ENCODE data around the gene SCRN1.
A peak's percentile ranks its signal among the peaks of the same experiment; 100 is the strongest.

The SCRN1 gene

DNA sequence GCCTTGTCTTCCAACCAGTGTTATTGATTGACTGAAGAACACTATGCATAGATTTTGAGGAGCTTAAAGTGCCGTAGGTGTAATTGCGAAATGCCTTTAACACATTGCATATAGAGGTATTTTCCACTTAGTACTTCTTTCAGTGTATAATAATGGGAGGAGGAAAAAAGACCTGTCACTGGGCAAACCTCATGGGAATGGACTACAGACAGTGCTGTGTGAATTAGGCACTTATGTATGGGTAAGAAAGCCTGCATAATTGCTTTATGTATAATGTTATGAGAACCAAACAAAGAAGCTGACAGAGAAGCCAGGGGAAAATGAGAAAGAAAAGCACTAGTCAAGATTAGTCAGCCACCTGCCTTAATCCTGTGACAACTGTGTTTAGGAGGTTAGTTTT, 12.4 kb upstream of the SCRN1 start:
- DNase-seq = no peak

DNA sequence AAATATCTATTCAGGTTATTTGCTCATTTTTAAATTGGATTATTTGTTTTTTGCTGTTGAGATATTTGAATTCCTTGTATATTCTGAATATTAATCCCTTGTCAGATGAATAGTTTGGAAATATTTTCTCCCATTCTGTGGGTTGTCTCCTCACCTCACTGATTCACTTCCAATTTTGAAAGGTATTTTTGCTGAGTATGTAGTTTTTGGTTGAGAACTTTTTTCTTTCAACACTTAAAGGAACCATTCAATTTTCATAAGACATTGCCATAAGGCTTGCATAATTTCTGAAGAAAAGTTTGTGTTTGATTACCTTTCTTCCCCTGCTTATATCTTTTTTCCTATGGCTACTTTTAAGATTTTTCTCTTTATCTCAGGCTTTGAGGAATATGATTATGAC, 8.9 kb upstream of the SCRN1 start:
- DNase-seq = no peak

DNA sequence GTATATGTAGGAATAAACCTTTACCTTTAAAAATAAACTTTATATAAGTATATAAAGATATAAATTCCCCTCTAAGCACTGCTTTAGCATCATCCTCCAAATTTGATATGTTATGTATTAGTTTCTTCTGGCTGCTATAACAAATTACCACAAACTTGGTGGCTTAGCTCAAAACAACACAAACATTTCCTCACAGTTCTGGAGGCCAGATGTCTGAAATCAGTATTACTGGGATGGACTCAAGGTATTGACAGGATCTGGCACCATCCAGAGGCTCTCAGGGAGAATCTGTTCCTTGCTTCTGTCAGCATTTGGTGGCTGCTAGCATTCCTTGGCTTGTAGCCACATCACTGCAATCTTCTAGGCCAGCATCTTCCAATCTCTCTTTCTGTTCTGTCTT, 6.7 kb upstream of the SCRN1 start:
- no peak for DNase-seq

DNA sequence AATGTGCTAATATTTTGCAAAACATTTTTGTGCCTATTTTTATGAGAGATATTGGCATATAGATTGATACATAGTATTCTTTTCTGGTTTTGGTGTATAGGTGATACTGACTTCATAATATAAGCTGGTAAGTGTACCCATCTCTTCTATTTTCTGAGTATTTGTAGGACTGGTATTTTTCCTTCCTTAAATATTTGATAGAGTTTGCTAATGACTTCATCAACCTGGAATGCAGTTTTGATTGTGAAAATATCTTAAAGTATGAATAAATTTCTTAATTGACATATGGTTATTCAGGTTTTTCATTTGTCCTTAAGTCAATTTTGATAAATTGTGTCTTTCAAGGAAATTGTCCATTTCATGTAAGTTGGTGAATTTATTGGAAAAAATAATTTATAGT, 6.1 kb upstream of the SCRN1 start:
- DNase-seq = no peak

DNA sequence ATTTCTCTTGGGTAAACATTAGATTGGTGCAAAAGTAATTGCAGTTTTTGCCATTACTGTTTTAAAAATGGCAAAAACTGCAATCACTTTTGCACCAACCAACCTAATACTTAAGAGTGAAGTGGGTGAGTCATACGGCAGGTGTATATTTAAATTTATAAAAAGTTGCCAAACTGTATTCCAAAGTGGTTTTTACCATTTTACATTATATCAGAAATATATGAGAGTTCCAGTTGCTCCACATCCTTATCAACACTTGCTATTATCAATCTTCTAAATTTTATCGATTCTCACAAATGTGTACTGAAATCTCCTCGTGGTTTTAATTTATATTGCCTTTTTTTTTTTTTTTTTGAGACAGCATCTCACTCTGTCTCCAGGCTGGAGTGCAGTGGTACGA, 3.5 kb upstream of the SCRN1 start:
- no peak for DNase-seq

DNA sequence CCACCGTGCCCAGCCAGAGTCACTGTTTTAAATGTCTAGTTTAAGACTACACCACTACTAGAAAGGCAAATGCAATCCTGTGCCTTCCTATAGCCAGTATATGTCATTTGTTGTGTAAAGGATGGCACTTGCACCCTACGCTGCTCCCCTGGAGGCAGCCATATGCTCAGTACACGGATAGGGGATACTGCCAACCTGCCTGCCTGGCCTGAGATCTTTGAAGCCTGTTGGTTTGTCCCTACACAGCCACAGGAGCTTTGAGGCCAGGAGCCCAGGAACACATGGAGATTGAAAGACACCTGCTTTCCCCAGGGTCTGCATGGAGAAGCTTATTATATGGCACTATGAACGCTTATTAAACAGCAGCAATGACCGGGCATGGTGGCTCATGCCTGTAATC, 2.3 kb upstream of the SCRN1 start:
- DNase-seq = no peak

DNA sequence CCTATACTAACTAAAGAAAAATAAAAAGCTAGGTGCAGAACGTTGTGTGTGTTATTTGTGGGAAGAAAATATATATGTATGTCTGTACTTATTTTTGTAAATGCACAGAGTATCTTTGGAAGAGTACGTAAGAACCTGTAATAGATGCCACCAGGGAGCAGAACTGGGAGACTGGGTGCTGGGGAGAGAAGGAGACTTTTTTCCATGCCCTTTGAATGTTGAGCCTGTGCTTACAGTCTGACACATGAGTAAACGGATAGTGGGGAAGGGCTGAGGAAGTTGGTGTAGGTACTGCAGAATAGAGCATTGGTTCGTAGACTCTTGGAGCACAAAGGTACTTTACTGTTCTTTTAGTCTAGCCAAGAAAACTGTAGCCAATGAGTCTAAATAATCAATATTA, 1.3 kb upstream of the SCRN1 start:
- no peak for DNase-seq

DNA sequence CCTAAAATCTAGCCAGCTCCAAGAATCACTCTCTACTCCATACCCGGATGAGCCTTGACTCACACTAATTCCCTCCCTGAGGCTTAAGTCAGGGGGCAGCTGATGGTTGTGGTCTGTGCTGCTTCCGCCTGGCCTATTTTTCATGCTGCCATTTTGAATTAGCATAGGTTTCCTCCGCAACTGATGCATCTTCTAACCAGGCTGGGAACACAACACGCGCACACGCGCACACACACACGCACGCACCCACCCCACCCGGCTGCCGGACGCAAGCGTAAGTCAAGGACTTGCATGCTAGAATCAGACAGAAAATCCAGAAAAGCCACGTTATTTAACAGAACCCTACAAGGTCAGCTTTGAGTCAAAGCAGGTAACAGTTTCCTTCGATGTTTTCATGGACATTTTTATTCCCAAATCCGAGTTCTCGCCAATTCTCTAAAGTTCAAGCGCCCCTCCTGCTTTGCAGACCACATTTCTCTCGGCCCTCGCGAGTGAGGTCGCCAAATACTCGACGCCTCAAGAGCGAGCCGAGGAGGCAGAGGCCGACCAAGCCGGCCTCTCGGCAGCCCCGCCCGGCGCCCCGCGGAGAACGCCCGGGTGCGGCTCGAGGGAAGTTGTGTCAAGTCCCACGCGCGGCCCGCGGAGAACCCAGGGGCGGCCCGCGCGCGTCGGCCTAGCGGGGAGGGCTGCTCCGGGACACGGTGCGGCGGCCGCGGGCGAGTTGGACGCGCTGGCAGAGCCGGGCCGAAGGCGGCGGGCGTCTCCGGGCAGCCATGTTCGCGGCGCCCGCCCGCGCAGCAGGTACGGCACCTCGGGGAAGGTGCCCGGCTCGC, 961 bp downstream of the SCRN1 start:
- no peak for DNase-seq

DNA sequence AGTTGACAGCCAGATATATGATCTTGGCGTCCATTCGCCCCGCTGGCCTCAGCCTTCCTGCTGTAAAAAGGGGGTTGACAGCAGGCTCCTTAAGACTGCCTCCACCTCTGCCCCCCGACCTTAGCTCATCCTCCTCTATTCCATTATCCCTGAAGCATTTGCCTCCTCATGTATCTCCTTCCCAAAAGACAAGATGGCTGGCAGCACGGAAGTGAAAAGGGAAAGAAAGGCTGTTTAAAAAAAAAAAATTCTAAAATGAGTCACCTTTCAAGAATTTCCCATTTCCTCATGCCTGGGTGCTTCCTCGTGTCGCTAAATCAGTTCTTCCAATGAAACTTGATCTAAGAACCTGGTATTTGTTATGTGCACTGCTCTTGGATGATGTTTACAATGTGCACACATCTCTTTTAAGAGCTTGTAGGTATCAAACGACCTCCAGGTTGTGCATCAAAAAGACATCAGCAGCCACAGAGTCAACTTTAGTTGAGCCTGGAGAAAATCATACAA, 1.7 kb downstream of the SCRN1 start:
- peak; percentile 72 for DNase-seq

DNA sequence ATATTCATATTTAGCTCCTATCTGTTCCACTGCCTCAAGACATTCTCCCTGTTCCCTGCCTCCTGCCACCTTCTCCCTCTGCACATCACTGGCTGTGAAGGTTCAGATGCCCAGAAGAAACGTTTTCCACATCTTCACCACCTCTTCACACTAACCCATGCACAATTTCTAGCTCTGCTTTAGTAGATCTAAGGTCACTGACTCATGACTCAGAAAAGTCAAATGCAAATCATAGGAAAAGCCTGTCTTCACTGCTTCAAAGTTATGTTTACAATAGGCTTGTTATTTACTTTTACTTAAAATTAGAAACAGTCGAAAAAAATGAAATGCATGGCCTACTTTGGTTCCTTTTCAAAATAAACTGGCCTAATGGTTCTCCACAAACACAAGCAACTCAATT, 2.5 kb downstream of the SCRN1 start:
- no peak for DNase-seq

DNA sequence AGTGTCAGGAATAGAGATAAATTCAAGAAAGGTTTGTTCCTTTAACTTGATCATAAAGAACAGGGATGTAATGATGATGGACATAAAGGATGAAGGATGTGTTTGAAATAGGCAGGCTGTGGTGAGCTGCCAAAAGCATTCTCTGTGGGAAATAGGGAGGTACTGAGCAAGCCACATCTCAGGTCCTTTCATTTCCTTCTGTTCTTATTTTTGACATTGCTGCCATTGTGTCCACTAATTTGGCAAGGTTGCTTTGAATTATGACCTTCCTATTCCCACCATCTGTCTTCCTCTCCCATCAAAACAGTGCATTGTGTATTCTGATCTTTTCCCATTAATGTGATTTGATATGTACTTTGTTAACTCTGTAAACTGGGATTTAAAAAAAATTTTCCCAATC, 9.4 kb downstream of the SCRN1 start:
- DNase-seq = no peak

DNA sequence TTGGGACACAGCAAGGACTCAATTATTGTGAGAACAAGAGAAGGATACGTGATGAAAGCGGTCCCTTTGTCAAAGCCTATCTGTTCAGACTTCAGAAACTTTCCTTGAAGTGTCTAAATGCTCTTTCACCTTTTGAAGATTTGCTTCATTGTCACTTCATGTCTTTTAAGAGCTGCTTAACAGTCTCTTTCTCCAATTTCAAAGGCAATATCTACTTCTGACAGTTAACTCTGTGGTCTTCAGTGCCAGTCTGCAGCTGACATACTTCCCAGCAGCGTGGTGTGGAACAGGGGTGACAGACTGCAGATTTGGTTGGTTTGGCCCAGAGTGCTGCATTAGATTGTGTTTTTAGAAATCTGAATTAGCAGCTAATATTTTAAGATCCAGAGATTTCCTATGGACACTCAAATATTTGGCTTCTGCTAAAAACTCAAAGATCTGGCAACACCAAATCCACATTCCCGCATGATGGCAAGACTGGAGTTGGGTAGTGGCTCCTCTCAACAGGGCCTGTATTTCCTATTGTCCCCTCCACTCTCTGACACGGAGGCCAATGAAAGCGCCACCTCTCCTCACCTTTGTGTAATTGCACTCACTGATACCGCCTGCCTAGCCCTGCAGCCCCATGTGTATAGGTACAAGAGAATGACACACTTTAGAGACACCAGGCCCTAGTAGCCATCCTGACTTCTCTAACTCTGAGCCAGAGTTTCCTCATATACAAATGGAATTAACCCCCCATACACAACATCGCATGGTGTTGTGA, 11.5 kb downstream of the SCRN1 start:
- DNase-seq = no peak

DNA sequence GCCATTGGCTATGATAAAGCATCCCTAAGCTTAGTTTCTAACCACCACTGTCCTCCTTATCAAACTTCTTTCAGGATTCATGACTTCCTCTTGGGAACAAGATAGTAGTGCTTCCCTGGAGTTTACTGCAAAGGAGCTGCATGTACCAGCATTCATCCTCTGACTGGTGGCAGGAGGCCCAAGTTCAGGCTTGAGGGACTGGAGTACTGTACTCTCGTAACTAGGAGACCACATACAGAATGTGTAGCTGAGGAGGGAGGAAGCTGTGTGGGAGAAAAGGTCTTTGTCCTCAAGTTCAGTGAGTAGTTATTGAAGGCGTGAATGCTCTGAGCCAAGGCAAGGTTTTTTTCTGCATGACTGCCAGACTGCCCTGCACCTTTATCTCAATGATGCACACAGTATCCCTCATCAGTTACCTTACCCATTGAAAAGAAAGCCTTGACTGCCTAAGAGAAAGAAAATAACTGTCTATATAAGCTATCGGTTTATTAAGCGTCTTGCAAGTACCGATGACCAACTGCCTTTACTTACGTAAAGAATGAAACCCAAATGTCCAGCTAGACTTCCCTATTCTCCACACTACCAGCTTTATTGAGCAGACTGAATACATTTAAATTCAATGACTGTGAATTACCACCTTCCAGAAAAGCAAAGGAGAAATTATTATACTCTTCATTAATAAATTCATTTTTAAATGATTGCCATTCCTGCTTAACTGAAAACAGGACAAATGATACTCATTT, 12.8 kb downstream of the SCRN1 start:
- DNase-seq = peak; percentile 3

DNA sequence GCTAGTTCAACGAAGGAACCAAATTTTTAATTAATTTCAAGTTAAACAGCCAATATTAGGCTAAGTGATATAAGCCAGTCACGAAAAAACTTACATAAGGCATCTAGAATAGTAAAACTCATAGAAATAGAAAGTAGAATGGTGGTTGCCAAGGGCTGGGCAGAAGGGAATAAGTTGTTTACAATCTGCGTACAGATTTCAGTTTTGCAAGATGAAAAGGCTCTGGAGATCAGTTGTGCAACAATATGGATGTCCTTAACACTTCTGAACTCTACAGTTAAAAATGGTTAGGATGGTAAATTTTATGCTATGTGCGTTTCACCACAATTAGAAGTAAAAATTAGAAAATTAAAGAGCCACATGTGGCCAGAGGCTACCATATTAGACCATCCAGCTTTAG, 13.3 kb downstream of the SCRN1 start:
- peak; percentile 14 for DNase-seq

DNA sequence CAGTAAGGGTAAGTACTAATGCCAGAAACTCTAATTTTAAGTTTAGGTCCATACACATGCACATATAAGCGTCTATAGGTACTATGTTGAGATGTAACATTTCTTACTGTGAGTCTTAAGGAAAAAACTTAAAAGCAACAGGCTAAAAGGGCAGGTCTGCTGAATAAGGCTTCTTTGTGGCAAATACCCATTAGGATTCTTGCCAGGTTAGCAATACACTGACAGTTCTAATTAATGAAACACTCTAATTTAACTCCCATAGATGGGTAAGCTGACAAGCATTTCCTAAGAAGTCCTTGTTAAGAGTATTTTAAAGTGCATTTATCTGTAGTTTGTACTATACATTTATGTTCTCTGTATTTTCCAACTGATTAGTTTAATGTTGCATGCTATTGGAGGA, 14.0 kb downstream of the SCRN1 start:
- DNase-seq = no peak

DNA sequence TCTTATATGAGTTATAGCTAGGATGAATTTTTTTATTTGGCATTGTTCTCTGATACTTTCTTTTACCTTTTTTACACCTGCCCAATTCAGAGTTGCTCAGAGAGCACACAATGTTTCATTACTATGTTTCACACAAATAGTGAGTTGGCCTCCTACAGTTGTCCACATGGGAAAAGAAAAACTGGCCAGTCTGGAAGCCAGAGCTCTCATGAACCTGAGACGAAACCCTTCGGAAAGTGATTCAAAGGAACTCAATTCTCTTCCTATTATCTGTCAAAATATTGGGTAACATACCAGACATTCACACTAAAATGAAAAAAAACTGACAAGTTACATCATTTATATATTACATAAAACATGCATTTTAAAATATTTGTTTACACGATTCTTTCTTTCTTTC, 15.3 kb downstream of the SCRN1 start:
- DNase-seq = no peak

DNA sequence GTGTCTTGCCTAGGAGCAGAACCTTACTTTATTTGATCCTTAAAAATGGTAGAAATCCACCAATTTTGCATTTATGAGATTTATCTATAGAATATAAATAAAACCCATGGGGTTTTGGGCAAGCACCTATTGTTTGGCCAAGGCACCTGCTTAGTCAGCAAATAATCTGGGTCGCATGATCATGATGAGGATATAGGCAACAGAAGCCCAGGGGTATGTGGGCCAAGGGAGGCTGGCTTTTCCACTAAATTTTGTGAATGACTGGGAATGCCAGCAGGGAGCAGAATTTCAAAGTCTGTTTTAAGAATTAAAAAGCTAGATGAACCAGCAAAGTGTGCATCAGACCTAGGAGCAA, 17.3 kb downstream of the SCRN1 start:
- no peak for DNase-seq

DNA sequence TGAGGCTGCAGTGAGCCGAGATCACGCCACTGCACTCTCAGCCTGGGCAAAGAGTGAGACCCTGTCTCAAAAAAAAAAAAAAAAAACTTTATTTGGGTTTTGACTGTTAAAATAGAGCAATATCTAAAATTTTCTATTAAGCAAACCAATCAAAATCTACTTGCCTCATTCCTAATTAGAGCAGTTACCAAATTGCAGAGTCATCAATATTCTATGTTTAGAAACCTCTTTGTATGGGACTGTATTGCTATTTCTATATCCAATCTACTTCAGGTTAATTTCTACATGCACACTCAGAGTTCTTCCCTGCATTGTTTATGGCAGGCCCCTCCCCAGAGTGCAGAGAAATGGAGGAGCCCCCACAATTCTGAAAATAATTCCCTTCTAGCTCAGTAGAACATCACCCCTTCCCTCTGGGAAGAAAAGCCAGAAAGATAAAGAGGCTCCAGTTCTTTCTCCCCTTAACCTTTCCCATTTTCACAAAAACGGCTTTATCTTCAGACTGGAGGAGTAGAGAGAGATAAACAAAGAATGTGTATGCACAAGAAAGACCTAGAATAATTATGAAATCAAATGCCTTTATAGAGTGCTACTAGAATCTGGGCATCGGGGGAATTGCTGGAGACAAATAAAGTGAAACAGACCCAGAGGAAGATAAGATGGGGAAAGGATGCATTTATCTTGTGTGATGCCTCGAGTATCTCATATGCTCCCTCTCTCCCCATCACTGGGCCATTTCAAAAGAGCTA, 17.9 kb downstream of the SCRN1 start:
- no peak for DNase-seq

DNA sequence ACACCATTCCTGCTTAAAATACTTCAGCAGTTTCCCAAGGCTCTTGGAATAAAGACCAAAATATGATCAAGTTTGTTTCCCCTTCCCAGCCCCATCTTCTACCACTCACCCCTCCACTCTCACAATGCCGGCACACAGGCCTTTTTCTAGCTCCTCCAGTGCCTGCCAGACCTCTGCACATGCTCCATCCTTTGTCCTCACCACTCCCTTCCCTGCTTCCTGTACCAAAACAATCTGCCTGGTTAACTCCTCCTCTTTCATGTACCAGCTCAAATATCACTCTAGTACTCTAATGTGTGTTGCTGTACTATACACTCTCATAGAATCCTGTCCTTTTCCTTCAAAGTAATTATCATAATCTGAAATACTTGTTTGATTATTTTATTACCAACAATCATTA, 19.4 kb downstream of the SCRN1 start:
- no peak for DNase-seq

DNA sequence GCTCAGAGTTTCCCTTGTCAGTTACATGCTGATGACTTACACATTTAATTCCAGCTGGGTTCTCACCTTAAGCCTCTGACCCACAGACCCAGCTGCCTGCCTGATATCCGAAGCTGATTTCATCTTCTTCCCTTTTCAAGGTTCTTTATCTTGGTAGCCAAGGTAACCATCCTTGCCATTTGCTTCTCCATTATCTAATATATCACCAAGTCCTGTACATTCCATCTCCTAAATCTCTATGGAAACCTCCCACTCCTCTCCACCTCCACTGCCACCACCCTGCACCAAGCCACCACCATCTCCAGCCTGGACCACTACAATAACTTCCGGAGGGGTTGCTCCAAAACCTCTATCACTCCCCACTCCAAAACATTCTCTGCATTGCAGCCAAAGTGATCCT, 19.9 kb downstream of the SCRN1 start:
- DNase-seq = no peak

DNA sequence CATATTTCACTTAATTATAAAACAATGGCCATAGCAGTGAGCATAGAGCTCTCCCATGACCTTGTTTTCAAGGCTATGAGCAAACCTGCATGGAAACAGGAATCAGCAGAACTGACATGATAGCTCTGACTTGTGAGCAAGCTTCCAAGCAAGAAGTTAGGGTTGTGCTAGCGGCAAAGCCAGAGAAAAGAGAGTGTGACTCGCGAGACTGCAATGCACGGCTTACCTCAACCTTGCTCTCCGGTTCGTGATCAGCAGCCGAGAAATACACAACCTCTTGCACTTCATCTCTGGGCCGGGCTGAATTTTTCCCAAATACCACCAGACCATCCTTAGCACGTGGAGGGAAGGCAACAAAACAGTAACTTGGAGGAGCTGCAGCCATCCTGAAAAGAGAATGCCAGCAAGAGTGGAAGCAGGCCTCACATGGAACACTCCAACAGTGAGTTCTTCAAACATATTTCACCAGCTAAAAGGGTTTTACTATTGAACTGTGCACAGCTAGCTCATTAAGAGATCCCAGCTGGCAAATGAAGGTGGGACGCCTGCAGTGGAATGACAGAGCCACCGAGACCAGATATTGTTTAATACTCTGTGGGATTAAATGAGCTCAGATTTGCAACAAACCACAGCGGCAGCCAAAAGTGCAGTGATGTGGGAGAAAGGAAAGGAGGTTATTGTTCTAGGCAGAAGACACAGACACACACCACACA, 20.8 kb downstream of the SCRN1 start:
- DNase-seq = no peak

DNA sequence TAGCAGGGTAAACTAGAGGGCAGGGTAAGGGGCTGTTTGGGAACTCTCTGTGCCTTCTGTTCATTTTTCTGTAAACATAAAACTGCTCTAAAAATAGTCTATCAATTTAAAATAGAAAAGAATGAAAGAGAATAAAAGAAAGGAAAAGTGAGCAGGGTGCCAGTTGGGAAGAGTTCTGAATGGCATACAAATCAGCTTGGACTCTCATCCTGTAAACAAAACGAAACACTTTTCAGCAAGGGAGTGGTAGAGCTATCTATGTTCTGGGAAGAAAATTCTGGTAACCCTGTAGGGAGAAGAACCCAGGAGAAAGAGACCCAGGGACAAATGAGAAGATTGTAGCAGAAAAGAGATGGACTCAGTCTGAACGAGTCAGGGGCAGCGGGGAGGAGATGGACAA, 24.6 kb downstream of the SCRN1 start:
- no peak for DNase-seq
